ENCODE data around the gene BAHD1.

DNA sequence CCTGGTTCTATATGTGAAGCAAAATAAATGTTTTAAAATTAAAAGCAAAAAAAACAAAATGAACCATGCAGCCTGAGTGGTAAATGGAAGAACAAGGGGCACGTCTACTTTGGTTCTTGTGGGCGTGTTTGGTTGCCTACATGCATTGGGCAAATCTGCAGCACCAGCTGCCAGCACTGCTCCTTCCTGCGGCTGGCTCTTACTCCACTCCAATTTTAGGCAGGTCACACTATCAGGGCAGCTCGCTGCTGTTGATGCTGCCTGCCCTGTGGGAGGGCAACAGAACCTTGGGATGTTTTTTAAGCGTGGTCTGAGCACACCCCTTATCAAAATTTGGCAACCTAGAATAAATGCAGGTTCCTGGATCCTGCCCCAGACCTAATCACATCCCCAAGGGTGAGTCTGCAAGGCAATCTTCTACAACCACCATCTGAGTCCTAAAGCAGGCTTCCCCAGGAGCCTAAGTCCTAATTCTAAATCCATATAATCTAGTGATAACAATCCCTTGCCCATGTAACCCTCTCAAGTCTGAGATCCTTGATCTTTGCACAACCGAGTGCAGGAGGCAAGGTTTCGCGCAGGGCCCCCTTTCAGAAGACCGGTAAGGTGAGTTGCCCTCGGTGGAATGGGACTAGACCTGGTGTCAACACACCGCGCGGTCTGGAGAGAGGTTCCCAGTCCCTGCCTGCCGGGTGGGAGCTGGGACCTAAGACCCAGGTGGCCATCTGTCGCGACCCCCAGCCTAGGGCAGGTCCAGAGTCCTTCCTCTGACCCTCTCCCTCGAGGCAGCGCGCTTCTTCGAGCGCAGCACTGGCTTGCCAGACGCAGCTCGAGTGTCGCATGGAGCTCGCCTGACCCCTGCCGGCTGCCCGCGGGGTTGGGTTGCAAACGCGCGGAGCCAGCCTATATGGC lies 19.3 kb upstream of the BAHD1 start:
- TF ChIP-seq, protein P1, sequence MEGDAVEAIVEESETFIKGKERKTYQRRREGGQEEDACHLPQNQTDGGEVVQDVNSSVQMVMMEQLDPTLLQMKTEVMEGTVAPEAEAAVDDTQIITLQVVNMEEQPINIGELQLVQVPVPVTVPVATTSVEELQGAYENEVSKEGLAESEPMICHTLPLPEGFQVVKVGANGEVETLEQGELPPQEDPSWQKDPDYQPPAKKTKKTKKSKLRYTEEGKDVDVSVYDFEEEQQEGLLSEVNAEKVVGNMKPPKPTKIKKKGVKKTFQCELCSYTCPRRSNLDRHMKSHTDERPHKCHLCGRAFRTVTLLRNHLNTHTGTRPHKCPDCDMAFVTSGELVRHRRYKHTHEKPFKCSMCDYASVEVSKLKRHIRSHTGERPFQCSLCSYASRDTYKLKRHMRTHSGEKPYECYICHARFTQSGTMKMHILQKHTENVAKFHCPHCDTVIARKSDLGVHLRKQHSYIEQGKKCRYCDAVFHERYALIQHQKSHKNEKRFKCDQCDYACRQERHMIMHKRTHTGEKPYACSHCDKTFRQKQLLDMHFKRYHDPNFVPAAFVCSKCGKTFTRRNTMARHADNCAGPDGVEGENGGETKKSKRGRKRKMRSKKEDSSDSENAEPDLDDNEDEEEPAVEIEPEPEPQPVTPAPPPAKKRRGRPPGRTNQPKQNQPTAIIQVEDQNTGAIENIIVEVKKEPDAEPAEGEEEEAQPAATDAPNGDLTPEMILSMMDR (IDR thresholded peaks at IDR 0.05) = peak; percentile 87 to 93 (median 89)
- no peak for TF ChIP-seq POLR2A (IDR thresholded peaks at IDR 0.05)
